Activated CD8-positive, alpha-beta memory T cell treated with anti-CD3 and anti-CD28 coated beads for 36 hours (primary cell): ENCODE results near the gene ZNF548. TPM values are rescaled to one million over a fixed set of nuclear protein-coding genes. Genes with fewer than 3 reads are reported as not detected.

Source experiments
- CTCF ChIA-PET: fragments of 350-600 bp; sonication (Branson Sonifier 250); formaldehyde crosslinking; loops from one replicate; lab custom pipeline; 2021; ENCODE audit warnings: antibody characterized with exemption; lab: Charles Lee
- POLR2A ChIA-PET: fragments of 350-600 bp; sonication (Branson Sonifier 250); formaldehyde crosslinking; loops from one replicate; lab custom pipeline; 2021; ENCODE audit warnings: antibody characterized with exemption; lab: Charles Lee
- total RNA-seq, 2 experiments: library from RNA; stranded (reverse); gene quantifications; one replicate each; pipeline ENCODE4 v1.2.3, GENCODE V29; 2021

The ZNF548 gene
- total RNA-seq, 2 experiments from 2014 or later: 11.8 to 13.9 TPM

GRCh38 chr19:57443121-57443696 is 53.6 kb downstream of the ZNF548 start:
- ChIA-PET CTCF (no interaction called here), POLR2A (no interaction called here)

GRCh38 chr19:57452307-57452706 is 62.7 kb downstream of the ZNF548 start:
- ChIA-PET CTCF (no interaction called here), POLR2A (no interaction called here)

Other genes starting within 250 kb of the ZNF548 start
- gene ZIM3, start 244.7 kb upstream of the ZNF548 start, total RNA-seq: not detected
- gene DUXA, start 222.4 kb upstream of the ZNF548 start, total RNA-seq: not detected
- gene ZNF264, start 198.4 kb upstream of the ZNF548 start, total RNA-seq: 10 to 100 TPM; 22.0 to 22.1 TPM
- 1 to 10 TPM in 1 of 2 experiments, under 1 TPM in 1; 0.42 to 1.4 TPM for gene AURKC, start 158.8 kb upstream of the ZNF548 start, total RNA-seq
- 1 to 10 TPM; 8.8 to 9.5 TPM for gene ZNF805, start 149.2 kb upstream of the ZNF548 start, total RNA-seq
- gene ZNF460, start 109.4 kb upstream of the ZNF548 start, total RNA-seq: 10 to 100 TPM; 46.1 to 50.9 TPM
- 1 to 10 TPM; 7.2 to 7.3 TPM for gene ZNF543, start 69.4 kb upstream of the ZNF548 start, total RNA-seq
- gene ZNF304, start 38.6 kb upstream of the ZNF548 start, total RNA-seq: 1 to 10 TPM; 8.9 to 9.7 TPM
- gene TRAPPC2B, start 26.3 kb upstream of the ZNF548 start, total RNA-seq: 1 to 10 TPM; 5.6 to 7.1 TPM
- gene ZNF547, start 26.3 kb upstream of the ZNF548 start, total RNA-seq: 1 to 10 TPM; 1.9 to 2.7 TPM
- 10 to 100 TPM in 1 of 2 experiments, 1 to 10 TPM in 1; 9.9 to 10.9 TPM for gene ZNF17, start 21.3 kb downstream of the ZNF548 start, total RNA-seq
- 10 to 100 TPM; 27.5 to 28.6 TPM for gene ZNF749, start 45.5 kb downstream of the ZNF548 start, total RNA-seq
- gene VN1R1, start 67.3 kb downstream of the ZNF548 start, total RNA-seq: under 1 TPM; 0.15 to 0.17 TPM
- gene ZNF772, start 87.7 kb downstream of the ZNF548 start, total RNA-seq: 1 to 10 TPM; 5.2 to 6.1 TPM
- 1 to 10 TPM; 7.3 to 7.5 TPM for gene ZNF419, start 97.9 kb downstream of the ZNF548 start, total RNA-seq
- 1 to 10 TPM; 5.0 to 7.0 TPM for gene ZNF773, start 110.1 kb downstream of the ZNF548 start, total RNA-seq
- 1 to 10 TPM; 4.4 TPM for gene ZNF549, start 137.5 kb downstream of the ZNF548 start, total RNA-seq
- gene ZNF550, start 170.0 kb downstream of the ZNF548 start, total RNA-seq: 1 to 10 TPM; 8.8 to 10.0 TPM
- gene ZNF416, start 189.1 kb downstream of the ZNF548 start, total RNA-seq: 1 to 10 TPM; 3.4 to 4.0 TPM
- 10 to 100 TPM in 1 of 2 experiments, 1 to 10 TPM in 1; 8.7 to 11.1 TPM for gene ZIK1, start 194.3 kb downstream of the ZNF548 start, total RNA-seq
- 10 to 100 TPM; 10.2 to 10.8 TPM for gene ZNF530, start 210.0 kb downstream of the ZNF548 start, total RNA-seq
- gene ZNF134, start 224.4 kb downstream of the ZNF548 start, total RNA-seq: 10 to 100 TPM; 15.9 to 16.9 TPM
- gene ZNF211, start 243.3 kb downstream of the ZNF548 start, total RNA-seq: 1 to 10 TPM; 5.5 to 6.6 TPM